GM21390 (cell line): ENCODE measurements around the gene CXCR1.
"Not testable (repeated sequence)": the region's sequence is repeated elsewhere in the genome, so short reads cannot be mapped to it uniquely, and the experiment has no call there.

ENCODE experiments used
- ATAC-seq: cut with Tn5 transposase; IDR thresholded peaks from one replicate; pipeline ENCODE4 v1.9.1; 2021; ENCODE audit not compliant: unreplicated experiment

The CXCR1 gene

DNA sequence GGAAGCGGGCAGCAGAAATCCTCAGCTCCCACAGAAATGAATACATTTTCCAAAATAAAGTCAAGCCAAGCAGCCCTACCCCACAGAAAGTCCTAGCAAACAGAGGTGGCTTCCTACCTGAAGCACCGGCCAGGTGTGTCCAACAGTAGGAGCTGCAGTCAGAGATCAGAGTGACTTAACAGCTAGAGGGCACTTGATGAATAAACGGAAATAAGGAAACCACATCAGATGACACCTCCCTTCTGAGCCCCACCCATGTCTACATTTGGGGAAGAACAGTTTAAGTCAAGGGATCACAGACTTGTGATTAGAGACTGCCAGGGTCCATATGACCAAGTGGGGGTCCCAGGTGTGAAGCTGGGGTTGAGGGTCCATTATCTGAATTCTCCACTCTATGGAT, at the start of gene CXCR1:
Gene CXCR1, minus strand, starts transcription at position 172 of the 400 bp plus-strand sequence. CDS start 1,751 bp downstream, outside the sequence.
- ATAC-seq: no peak

DNA sequence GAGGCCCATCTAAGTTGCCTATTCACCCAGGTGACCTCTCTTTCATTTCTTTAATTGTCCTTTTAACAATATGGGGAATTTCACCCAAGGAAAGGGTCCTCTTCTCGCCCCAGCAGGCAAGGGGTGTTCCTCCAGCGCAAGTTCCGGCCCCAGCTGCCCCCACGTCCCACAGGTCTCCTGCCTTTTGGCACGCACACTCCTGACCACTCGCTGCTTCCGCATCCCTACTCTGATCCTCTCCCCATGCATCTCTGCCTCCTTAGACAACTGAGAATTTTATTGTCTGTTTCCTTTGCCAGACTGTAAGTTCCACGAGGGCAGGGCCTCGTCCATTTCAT, 49.5 kb upstream of the CXCR1 start:
- ATAC-seq: no peak

GRCh38 chr2:218214116-218214515, 47.4 kb upstream of the CXCR1 start:
- no peak for ATAC-seq

DNA sequence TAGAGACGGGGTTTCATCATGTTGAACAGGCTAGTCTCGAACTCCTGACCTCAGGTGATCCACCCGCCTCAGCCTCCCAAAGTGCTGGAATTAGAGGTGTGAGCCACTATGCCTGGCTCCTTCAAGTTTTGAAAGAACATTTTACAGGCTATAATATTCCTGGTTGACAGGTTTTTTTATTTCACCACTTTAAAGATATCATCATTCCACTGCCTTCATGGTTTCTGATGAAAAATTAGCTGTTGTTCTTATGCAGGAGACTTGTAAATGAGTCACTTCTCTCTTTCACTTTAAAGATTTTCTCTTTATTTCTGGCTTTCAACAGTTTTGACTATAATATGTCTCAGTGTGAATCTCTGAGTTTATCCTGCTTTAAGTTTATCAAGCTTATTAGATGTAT, 42.3 kb upstream of the CXCR1 start:
- ATAC-seq: no peak

DNA sequence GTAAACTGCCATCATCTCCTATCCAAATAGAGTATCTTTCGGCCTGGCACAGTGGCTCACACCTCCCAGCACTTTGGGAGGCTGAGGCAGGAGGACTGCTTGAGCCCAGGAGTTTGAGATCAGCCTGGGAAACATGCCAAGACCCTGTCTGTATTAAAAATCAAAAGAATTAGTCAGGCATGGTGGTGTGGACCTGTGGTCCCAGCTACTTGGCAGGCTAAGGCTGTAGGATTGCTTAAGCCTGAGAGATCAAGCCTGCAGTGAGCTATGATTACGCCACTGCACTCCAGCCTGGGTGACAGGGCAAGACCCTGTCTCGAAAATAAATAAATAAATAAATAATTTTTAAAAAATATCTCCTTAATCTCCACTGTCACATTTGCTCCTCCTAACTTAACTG, 35.5 kb upstream of the CXCR1 start:
- ATAC-seq: no peak

DNA sequence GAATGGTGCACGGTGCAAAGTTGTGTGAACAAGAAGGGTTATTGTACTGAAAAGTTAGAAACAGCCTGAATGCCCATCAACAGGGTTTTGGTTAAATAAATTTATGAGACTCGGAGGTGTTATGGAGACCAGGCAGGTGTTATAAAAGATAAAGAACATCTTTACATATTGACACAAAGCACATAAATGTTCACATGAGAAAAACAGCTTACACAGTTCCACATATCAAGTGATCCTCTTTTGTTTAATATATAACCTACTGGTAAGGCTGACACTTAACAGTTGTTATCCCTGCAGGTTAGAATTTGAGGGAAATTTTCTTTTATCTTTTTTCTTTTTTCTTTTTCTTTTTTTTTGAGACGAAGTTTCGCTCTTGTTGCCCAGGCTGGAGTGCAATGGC, 30.2 kb upstream of the CXCR1 start:
- ATAC-seq: no peak

DNA sequence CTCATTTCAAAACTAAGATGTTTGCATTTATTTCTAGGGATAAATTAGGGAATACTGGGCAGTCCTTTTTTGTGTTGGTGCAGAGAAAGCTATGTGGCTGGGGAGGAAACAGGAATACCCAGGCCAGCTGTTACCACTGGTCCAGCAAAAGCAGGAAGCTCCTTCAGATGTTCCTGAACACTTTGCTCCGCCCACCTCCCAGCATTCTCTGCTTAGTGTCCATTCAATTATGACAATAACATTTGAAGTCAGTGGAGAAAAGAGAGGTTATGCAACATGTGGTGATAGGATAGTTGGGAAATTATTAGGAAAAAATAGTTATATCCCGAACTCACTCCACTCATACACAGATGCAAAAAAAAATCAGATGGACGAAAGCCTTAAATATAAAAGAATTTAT, 28.1 kb upstream of the CXCR1 start:
- no peak for ATAC-seq

DNA sequence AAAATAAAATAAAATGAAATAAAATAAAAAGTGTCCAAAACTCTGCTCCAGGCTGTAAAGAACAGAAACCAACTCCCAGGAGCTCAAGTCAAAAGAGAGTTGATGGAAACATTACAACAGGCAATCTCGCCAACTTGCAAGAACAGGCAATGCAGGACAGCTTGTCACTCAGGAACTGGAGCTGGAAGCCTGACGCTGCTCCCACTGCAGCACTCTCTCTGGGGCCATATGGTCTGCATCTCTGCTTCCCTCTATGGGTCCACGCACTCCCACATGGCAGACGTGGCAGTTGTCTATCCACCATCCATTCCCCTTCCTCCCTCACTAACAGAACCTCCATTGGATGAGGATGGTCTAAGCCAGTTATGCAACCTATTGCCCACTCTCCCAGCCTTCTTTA, 26.9 kb upstream of the CXCR1 start:
- no peak for ATAC-seq

DNA sequence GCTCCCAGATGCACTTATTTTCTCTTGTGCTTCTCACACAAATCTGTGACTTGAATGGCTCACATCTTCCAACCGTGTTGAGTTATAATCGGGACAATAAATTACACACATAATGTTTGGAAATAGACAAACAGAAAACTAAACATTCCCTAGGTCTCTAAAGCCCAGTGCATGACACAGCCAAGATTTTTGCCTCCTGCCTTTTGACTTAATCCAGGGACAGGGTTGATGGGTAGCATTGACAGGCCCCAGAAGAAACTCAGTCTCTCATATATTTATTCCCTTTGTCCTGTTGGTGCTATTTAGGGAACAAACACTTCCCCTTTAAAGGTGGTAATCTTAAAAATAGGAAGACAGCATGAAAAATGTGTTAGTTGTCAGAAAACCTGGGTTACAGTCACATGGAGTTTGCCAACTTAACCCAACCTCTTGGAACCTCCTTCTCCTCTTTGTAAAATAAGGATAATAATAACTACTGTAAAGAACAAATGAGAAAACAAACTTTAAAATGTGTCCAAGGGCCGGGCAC, 26.2 kb upstream of the CXCR1 start:
- no peak for ATAC-seq

GRCh38 chr2:218188528-218188927, 21.8 kb upstream of the CXCR1 start:
- ATAC-seq: no peak

DNA sequence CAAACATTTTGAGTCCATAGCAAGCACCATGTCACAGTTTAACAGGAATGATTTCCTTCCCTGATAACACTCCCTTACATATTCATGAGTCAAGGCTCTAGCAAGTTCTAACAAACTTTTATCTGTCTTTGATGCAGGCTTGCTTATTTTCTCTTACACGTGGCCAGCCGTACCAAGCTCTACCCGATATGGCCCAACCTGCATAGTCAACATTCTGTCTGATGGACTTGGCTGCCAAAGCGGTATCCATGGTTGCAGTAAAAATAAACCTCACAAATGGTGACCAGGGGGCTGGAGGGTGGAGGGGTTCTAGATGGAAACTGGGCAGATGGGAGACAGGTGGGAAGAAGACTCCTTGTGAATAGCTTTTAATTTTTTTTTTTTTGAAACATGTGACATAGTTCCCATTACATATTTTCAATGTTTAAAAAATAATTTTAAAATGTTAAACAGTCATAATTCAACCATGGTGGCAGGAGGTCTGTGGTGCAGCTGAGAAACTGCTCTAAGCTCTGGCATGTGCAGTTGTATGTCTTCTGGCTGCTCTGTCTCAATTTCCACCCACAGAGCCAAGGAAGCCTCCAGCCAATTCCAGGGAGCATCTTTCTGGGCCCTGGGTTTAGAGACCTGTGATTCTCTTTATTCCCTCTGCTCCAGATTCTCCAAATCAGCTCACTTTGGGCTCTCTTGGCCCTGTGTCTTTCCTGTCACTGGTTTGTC, 20.7 kb upstream of the CXCR1 start:
- ATAC-seq: no peak

DNA sequence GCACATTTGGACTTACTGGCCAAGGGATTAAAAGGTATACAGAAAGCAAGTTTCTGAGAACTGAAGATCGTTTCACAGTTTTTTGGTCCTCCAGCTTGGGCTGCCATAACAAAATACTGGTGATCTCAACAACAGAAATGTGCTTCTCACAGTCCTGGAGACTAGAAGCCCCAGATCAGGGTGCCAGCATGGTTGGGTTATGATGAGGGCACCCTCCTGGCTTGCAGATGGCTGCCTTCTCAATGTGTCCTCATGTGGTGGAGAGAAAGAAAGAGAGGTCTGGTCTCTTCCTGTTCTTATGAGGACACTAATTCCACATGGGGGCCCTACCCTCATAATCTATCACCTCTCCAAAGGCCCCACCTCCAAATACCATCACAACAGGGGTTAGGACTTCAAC, 20.1 kb upstream of the CXCR1 start:
- ATAC-seq: no peak

GRCh38 chr2:218186355-218186766, 19.6 kb upstream of the CXCR1 start:
- peak; percentile 76 for ATAC-seq

- no peak for ATAC-seq
Observed at GRCh38 chr2:218184331-218184730, 17.6 kb upstream of the CXCR1 start.

GRCh38 chr2:218180467-218181114, 13.8 kb upstream of the CXCR1 start:
- no peak for ATAC-seq

DNA sequence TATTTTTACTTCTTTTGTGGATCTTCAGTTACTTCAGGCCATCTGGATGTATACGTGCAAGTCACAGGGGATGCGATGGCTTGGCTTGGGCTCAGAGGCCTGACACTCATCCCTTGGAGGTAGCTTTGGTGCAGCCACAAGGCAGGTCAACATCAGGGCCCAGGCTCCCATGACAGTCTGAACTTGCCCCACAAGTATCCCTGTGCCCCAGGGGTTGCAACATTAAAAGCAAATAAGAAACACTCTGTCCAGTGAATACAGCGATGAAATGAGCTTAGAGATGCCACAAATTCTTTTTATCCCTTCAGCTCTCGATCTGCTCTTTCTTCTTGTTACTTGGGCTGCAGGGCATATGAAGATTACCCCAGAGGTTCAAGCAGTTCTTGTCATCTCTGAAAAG, 13.0 kb upstream of the CXCR1 start:
- ATAC-seq: no peak

GRCh38 chr2:218172845-218173244, 6.1 kb upstream of the CXCR1 start:
- ATAC-seq: no peak

DNA sequence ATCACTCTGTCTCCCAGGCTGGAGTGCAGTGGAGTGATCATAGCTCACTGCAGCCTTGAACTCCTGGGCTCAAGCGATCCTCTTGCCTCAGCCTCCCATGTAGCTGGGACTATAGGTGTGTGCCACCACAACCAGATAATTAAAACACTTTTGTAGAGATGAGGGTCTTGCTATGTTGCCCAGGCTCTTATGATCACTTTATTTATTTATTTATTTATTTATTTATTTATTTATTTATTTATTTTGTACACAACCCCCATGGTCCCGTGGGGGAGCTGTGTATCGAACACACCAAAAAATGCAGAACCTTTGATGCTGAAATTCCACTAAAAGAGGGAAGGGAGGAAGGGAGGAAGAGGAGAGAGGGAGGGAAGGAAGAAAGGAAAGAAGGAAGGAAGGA, 5.0 kb upstream of the CXCR1 start:
- not testable (repeated sequence) for ATAC-seq

- no peak for ATAC-seq
Observed at GRCh38 chr2:218169757-218170546, 3.2 kb upstream of the CXCR1 start.

GRCh38 chr2:218168635-218169462, 2.1 kb upstream of the CXCR1 start:
- peak; percentile 57 for ATAC-seq

DNA sequence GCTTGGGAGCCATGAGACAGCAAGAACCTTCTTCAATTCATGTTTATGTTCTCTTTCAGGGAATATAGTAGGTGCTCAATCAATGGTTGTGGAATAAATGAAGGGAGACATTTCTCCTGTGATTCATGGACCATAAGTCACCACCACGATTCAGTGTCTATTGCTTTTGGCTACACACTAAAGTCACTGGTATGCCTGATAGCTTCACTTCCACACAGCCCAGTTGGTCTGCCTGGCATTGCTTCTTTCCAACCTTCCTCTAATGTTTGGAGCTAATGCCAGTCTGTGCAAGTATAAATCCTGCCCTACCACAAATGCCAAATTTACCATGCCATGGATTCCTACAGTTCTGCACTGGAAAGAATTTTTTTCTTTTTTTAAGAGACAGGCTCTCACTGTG, 1.3 kb upstream of the CXCR1 start:
- ATAC-seq: no peak
